Measurements from ENCODE around the gene PAM.
"Not testable (repeated sequence)": the region's sequence is repeated elsewhere in the genome, so short reads cannot be mapped to it uniquely, and the experiment has no call there.

PAM gene

DNA sequence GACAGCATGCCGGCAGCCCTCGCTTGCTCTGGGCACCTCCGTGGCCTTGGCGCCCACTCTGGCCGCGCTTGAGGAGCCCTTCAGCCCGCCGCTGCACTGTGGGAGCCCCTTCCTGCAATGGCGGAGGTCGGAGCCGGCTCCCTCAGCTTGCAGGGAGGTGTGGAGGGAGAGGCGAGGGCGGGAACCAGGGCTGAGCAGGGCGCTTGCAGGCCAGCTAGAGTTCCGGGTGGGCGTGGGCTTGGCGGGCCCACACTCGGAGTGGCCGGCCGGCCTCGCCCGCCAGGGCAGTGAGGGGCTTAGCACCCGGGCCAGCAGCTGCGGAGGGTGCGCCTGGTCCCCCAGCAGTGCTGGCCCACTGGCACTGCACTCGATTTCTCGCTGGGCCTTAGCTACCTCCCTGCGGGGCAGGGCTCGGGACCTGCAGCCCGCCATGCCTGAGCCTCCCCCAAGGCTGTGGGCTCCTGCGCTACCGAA, 3.2 kb upstream of the PAM start:
- DNase-seq (ENCODE audit: low read depth, low spot score) = not testable (repeated sequence)

DNA sequence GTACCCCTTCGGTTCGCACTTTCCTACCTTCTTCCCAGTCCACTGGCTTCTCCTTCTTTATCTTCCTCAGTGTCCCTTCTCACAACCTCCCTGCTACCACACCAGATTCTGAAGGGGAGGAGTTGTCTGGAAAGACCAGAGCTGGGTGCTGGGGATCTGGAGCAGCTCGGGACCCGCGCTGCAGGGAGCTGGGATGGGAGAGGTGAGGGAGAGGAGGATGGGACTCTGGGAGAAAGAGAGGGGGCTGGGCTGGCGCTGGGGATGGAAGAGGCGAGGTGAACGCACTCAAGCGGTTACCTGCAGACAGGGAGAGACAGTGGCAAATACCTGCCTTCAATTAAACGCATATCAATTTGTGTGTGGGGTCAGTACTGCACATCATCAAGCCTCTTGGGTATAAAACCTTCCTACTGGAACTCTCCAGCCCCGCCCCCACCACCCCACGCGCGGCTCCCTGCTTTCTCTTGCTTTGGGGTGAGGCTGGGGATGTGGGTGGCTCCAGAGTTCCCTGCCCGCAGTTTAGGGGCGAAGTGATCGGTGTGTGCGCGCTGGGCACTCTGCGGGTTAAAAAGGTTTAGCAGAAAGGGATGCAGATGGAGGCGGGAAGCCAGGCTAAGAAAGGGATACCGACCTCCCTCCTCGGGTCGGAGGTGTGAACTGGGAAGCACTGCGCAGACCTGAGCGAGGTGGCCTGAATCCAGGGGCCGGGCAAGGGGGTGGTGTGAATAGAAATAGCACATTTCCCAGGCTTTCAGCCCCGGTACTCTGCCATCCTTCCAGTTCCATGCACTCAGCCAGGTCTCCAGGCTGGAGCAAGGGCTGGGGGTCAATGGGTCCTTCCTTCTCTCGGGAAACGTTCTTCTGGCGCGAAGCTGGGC, 977 bp upstream of the PAM start:
- DNase-seq (ENCODE audit: low read depth, low spot score) = no peak

DNA sequence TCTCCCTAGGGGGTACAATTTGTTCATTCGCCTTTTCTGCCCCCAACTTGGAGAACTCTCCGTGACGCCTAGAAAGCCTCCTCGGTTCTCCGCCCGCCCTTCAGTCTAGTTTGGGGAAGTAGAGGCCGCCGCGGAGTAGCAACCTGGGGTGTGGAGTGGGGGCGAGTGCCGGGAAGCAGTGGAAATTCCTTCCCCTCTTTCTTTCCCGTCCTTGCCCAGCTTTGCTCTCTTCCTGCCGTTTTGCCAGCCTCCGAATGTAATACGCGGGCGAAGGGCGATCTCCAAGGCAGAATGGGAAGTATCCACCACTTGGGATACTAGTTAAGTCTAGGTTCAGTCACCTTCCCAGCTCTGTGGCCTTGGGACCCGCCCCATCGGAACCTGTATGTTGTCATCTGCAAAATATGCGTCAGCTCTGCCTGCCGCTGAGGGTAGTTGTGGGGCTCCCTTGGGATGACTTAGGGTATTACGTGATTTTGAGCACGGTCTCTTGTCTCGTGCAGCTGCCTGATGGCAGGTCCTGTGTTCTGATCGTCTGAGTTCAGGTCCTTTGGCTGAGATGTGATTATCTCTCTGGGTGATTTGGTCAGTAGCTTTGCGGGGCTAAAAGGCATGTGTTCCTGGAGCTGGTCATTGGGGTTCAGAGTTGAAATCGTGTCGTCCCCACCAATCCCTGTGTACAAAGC, 724 bp downstream of the PAM start:
- DNase-seq (ENCODE audit: low read depth, low spot score) = peak; percentile 49

DNA sequence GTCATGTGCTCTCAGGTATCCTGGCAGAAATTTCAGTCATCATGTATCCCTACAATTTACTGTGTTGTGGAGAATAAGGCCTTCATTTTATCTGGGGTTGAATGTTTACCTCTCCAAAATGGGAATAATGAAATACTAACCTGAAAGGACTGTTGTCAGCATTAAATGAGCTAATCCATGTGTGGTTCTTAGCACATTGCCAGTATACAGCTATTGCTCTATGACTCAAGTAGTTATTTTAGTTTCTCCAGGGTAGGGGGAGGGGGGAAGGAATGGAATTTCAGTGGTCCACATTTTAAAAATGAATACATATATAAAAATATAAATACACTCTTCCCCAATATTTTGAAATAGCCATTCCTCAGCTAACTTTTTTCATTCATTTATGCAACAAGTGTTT, 3.5 kb downstream of the PAM start:
- DNase-seq (ENCODE audit: low read depth, low spot score) = no peak

DNA sequence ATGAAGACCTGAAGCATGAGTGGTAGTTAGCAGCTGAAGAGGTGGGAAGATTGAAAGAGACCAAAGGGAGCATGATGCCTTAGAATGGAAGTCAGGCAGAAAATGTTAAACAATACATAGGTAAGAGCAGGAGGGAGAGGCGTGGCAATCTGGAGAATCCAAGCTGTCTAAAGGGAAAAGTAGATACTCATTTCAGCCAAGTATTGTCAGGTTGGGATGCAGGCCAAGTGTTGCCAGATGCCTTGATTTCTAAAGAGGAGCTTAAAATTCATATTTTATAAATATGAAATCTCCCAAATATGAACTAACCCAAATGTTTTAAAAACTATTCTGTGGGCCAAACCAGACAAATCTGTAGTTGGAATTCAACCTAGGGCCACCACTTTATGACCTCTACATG, 4.2 kb downstream of the PAM start:
- DNase-seq (ENCODE audit: low read depth, low spot score) = no peak

DNA sequence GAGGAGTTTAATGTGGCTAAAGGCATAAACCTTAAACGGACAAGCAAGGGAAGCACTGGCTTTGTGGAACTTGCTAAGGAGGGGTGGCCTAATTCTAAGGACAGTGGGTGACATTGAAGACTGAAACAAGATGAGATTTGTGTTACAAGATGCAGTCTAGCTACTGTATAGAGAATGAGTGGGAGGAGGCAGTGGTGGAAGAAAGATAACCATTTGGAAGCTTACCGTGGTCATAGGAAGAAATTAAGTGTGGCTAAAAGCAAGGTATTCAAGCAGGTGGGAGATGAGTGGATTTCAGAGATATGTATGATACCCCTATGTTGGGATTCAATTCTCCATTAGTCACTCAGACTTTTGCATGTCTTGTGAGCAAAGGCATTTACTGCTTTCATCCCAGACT, 4.6 kb downstream of the PAM start:
- DNase-seq (ENCODE audit: low read depth, low spot score) = no peak

DNA sequence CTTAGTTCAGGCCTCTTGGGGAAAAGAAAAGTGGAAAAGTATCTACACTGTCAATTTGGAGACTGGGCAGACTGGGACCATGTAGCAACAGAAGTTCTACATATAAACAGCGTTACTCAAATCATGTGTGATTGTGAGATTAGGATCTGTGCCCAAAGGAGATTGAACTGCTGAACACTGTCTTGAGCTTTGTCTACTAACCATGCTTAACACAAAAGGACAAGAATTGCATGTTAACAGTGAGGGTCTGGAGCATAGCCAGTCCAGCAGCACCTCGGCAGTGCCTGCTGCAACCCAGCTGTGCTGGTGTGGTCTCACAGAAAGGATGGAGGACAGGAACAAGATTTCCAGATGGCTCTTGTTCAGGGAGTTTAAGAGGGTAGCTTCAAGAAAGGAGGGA, 5.7 kb downstream of the PAM start:
- no peak for DNase-seq (ENCODE audit: low read depth, low spot score)

DNA sequence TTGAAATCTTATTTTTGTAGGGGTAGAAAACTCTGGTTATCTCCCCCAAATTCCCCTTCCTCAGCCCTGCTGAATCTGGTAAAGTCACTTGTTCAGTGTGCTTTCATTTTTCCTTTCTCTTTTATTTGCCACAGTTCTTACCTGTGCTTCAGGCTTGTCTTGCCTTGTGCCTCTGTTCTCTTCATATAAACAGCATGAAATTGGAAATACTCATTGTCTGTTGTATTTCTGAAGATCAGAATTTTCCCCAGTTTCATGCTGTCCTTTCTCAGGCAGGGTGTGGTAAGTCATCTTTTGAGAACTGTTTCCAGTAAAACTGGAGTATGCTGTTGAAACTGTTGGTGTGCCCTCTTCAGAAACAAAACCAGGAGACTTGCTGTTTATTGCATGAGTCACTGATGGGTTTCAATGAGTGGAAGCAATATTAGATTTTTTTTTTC, 7.0 kb downstream of the PAM start:
- no peak for DNase-seq (ENCODE audit: low read depth, low spot score)

DNA sequence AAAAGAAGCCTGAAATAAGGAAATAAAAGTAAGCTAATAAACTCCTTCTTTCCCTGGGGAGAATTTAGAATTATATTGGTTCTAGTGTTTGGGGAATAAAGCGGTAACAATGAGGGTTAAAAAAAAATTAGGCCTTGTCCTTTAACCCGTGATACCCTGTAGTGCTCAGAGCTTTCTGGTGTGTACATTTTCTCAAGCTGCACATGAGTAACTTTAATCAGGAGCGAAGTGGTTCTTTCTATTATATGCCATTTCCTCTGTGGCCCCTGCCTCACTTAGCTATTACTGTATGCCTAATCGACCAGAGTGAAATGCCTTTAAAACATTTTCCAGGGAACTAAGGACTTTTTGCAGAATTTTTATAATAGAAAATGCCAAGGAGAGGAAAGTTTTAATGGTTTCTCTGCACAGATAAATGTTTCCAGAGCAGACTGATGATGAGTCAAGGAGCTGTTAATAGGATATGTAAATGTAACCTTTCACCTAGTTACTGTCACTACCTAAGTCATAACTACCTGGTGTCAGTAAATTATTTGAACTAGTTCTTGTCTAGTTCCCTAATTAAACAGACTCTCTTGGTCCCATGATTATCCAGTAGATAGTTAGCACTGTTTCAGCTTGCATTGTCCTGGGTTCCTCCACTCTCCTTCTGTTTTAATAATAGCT, 7.6 kb downstream of the PAM start:
- no peak for DNase-seq (ENCODE audit: low read depth, low spot score)

DNA sequence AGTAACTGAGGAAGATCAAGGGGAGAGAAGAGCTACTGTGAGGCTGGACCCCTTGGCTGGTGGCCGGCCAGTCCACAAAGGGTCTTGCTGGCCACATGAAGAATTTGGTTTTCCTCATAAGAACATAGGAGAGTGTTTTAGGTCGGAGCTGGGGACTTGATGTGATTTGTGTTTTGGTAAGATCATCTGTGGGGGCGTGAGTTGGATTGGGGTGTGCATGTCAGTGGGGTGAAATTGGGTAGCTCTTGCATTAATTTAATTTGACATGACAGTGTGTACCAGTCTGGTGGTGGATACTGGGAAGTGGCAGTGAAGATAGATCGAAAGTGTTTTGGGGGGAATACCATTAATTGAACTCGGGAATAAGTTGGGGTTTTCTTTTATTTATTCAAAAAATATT, 8.6 kb downstream of the PAM start:
- no peak for DNase-seq (ENCODE audit: low read depth, low spot score)

DNA sequence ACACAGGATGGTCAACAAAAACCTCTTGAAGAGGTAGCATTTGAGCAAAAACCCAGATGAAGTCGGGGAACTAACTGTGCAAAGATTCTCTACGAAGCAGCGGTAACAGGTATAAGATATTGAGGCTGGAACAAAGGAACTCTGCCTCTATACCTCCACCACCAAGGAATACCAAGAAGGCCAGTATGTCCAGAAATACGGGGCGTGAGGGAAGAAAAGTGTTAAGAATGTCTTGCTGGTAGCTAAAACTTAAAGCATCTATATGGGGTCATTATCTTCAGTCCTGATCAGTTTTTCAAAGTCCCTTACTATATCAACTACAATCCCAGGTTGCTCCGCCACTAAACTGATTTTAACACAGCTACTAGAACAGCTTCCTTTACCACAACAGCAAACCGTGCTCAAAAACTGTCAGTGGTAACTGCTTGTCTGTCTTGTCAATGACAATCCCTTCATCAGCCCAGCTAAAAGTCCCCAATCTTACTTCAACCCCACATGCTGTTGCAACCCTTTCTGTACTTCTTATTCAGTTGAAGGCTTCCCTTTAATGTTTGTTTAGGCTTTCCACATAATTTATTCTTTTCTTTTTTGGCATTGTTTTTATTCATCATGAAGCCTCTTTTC, 9.4 kb downstream of the PAM start:
- no peak for DNase-seq (ENCODE audit: low read depth, low spot score)

DNA sequence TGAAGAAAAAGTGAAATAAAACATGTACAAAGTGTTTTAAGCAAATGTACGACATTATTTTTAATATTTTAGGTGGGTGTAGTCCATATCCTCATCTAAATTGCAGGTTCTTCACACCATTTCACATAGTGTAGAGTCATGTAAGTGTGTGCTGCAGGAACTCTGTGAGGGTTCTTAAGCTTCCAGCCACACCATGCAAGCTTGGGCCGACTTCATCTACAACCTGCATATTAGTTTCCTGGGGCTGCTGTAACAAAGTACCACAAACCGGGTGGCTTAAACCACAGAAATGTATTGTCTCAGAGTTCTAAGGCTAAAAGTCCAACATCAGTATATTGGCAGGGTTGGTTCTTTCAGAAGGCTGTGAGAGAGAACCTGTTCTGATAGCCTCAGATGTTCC, 10.2 kb downstream of the PAM start:
- no peak for DNase-seq (ENCODE audit: low read depth, low spot score)

DNA sequence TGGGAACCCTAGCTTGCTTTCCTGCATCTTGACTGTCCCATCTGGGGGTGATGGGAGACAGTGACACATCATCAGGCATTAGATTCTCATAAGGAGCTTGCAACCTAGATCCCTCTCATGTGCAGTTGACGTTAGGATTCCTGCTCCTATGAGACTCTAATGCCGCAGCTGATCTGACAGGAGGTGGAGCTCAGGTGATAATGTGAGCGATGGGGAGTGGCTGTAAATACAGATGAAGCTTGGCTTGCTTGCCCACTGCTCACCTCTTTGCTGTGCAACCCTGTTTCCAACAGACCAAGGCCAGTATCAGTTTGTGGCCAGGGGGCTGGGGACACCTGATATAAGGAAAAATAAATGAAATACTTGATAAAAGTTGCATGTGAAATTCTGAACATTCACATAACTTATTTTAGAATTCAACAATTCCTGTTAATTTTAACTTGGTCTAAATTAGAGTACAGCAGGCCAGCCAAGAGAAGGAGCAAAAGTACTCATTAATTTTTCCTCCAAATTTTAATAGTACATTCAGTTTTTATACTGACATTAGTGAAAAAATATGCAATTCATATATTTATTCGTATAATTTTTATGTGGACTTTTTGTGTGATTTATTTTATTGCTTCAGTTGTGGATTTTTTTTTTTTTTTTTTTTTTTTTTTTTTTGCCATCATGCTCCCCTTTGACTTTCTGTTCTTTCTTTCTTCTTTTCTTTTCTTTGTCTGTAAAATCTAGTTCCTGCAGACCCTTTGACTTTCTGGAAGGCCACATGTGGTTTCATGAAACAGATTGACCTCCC, 11.4 kb downstream of the PAM start:
- no peak for DNase-seq (ENCODE audit: low read depth, low spot score)

DNA sequence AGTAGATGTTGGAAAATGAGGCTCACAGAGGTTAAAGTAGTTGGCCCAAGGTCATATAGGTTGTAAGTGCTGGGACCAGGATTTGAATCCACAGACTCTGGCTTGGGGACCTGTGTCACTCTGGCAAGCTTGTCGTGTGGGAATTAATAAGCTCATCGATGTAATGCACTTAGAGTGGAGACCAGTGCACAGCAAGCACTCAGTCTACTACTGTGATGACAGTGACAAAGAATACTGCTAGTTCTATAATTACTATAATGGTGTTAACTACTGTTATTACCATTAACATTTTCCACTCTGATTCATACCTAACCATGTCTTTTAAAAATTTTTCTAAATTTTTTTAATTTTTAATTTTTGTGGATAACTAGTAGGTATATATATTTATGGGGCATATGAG, 12.8 kb downstream of the PAM start:
- no peak for DNase-seq (ENCODE audit: low read depth, low spot score)

DNA sequence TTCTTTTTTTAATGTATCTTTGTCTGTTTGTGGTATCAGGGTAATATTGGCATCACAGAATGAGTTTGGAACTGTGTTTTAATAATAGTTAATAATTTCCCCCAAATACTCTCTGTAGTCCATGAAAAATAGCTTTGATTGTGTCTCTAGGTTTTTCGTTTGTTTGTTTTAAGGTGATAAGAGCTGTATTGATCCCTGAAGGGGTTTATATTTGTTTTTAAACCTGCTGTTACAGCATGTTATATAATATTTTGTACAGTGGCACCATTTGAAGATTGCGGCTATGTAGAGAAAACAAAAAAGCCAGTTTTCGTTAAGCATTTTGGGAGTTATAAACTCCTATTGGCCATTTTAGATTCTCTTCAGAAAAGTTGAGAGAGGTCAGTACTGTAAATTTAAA, 15.7 kb downstream of the PAM start:
- DNase-seq (ENCODE audit: low read depth, low spot score) = no peak

DNA sequence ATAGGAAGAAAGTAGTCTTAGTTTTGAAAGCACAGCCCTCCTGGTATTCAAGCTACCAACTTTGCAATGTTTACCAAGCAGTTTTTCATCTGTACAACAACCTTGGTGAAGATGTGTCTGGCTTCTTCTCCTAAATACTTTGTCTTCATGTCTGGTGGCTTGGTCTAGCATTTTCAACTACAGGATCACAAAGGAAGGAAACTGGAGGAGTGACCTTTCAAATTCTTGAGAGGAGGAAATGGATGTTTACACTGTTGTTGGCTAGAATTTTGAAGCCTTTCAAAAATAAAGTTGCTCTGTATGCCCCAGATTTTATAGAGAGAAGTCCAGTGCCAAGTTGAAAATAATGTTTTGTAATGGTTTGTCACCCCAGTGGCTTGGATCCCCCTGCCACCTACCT, 16.3 kb downstream of the PAM start:
- DNase-seq (ENCODE audit: low read depth, low spot score) = no peak

DNA sequence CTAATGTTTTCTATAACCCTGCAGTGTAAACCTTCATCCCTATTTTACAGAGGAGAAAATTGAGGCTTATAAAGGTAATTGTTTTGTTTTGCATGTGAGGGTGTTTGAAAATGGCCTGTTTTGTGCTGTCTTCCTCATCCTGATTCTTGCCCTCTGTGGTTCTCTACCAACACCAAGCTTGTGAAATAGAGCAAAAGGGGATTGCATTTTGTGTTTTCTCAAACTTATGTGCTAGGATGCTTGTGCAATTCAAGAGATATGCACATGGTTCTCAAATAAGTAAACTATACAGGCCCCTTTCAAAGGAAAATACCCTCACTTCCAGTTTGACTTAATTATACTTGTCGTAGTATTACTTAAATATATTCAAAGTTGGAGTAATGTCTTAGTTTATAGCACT, 17.2 kb downstream of the PAM start:
- DNase-seq (ENCODE audit: low read depth, low spot score) = no peak

DNA sequence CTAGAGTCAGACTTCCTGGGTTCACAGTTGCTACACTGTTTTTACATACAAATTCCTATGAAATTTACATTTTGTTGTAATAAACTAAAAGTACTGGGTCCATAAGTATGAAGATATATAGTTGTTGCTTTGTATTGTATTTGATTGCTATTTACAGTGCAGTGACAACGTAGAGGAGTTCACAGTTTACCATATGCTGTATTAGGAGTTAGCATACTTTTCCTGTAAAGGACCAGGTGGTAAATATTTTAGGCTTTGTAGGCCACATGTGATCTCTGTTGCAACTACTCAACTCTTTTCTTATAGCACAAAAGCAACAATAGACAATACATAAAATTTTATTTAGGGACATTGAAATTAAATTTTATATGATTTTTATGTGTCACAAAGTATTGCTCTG, 18.0 kb downstream of the PAM start:
- no peak for DNase-seq (ENCODE audit: low read depth, low spot score)

DNA sequence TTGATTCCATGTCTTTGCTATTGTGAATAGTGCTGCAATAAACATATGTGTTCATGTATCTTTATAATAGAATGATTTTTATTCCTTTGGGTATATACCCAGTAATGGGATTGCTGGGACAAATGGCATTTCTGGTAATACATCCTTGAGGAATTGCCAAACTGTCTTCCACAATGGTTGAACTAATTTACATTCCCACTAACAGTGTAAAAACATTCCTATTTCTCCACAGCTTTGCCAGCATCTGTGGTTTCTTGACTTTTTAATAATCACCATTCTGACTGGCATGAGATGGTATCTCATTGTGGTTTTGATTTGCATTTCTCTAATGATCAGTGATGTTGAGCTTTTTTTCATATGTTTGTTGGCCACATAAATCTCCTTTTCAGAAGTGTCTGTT, 20.7 kb downstream of the PAM start:
- DNase-seq (ENCODE audit: low read depth, low spot score) = not testable (repeated sequence)

DNA sequence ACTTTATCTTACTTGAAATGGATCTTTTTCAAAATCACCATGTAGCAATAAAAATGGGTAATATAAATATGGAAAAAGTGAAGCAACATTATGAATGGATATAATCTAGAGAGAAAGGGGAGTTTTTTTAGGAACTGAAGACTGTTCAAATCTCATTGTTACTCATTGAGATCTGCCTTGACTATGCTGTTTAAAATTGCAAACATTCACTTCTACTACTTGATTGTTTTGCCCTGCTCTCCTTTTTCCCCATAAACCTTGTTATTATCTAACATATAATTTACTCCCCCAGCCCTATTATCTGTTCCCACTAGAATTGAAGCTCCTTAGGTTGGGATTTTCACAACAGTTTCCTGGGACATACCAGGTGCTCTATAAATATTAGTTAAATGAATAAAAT, 22.0 kb downstream of the PAM start:
- no peak for DNase-seq (ENCODE audit: low read depth, low spot score)

DNA sequence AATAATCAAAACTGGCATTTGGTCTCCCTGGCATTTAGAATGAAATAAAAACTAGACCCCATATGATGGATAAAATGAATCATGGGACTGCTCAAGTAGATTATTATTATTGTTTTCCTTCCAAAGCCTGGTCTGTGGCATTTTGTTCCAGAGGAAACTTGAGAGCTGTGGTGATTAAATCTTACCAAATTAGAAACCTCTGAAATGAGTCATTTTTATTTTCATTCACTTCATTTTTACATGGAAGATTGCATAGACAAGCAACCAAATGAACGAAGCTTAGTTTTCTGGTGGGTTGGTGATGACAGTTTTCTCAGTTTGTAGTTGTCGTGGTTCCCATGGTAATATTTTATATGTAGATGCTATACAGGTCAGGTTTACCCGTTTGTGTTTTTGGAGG, 23.4 kb downstream of the PAM start:
- DNase-seq (ENCODE audit: low read depth, low spot score) = no peak
